ENCODE data around the gene SIGLEC11. TPM values are rescaled to one million over a fixed set of nuclear protein-coding genes. Genes with fewer than 3 reads are reported as not detected.
A peak's percentile ranks its signal among the peaks of the same experiment; 100 is the strongest.

Gene SIGLEC11
- polyA plus RNA-seq, 1 donor from 2014 or later = not detected

GRCh38 chr19:49929121-49929610 lies 31.8 kb downstream of the SIGLEC11 start, which contains the start of the genes ATF5 and NUP62:
TSS of gene ATF5 (plus strand) at chr19:49929205. CDS start at chr19:49930851, 1,646 bp downstream.
TSS of gene NUP62 (minus strand) at chr19:49929504. CDS start at chr19:49909807, 19,697 bp downstream.
- Histone ChIP-seq H3K9me2 (ENCODE audit: insufficient read depth, low read length) (no peaks in the 10 kb centered on the region), H3K9me3 (ENCODE audit: low read length) (no peaks in the 10 kb centered on the region), H3F3A (ENCODE audit: insufficient read depth, low read length, poor library complexity, severe bottlenecking) (no peaks in the 10 kb centered on the region), H3K27ac (ENCODE audit: low read length) (peak within 1 kb of the TSS; percentile 96), H3K4me3 (ENCODE audit: low read length) (peak within 1 kb of the TSS; percentile 92), H3K4me2 (ENCODE audit: low read length) (peak within 1 kb of the TSS; percentile 68), H3K9ac (ENCODE audit: low read length) (peak within 1 kb of the TSS; percentile 97), H3K36me3 (ENCODE audit: insufficient read depth, low read length) (no peaks in the 10 kb centered on the region), H2AFZ (ENCODE audit: low read depth, low read length) (peak within 1 kb of the TSS; percentile 59), H3K27me3 (ENCODE audit: insufficient read depth, low read depth, low read length) (no peaks in the 10 kb centered on the region), H4K20me1 (ENCODE audit: insufficient read depth) (no peaks in the 10 kb centered on the region), H3K79me2 (replicated peaks; ENCODE audit: insufficient read depth, low read length) (peaks cover 45% of the 10 kb centered on the region)
- TF ChIP-seq REST (IDR thresholded peaks at IDR 0.05; ENCODE audit: borderline replicate concordance) (peak; percentile 86), SMC3 (conservative IDR thresholded peaks at IDR 0.05; ENCODE audit: poor library complexity) (no peak), EP300 (conservative IDR thresholded peaks at IDR 0.05; ENCODE audit: poor library complexity, severe bottlenecking) (no peak), POLR2AphosphoS5 (IDR thresholded peaks at IDR 0.05) (peak; percentile 54)

- TF ChIP-seq EZH2 (IDR thresholded peaks at IDR 0.05; ENCODE audit: borderline replicate concordance, insufficient read depth, low read length, poor library complexity, severe bottlenecking) (no peak), REST (IDR thresholded peaks at IDR 0.05; ENCODE audit: borderline replicate concordance) (no peak), TAF1 (IDR thresholded peaks at IDR 0.05; ENCODE audit: low read depth) (no peak)
- no peaks in the 10 kb centered on the region for H4K20me1 ChIP-seq (ENCODE audit: insufficient read depth)
- no peak overlapping the region for H3K9ac ChIP-seq (ENCODE audit: low read length)
- peak overlapping the region; percentile 48 for H3K4me2 ChIP-seq (ENCODE audit: low read length)
- no peaks in the 10 kb centered on the region for H3K9me3 ChIP-seq (ENCODE audit: low read length)
- no peak overlapping the region for H3K27ac ChIP-seq (ENCODE audit: low read length)
- H3F3A ChIP-seq (ENCODE audit: insufficient read depth, low read length, poor library complexity, severe bottlenecking) = no peaks in the 10 kb centered on the region
- peaks cover 59% of the 10 kb centered on the region for H3K79me2 ChIP-seq (replicated peaks; ENCODE audit: insufficient read depth, low read length)
- no peaks in the 10 kb centered on the region for H3K27me3 ChIP-seq (ENCODE audit: insufficient read depth, low read depth, low read length)
- H3K9me2 ChIP-seq (ENCODE audit: insufficient read depth, low read length) = no peaks in the 10 kb centered on the region
- no peaks in the 10 kb centered on the region for H3K36me3 ChIP-seq (ENCODE audit: insufficient read depth, low read length)
- H3K4me3 ChIP-seq (ENCODE audit: low read length) = peak overlapping the region; percentile 92
- H2AFZ ChIP-seq (ENCODE audit: low read depth, low read length) = no peak overlapping the region
Observed at GRCh38 chr19:49927526-49928264, 33.3 kb downstream of the SIGLEC11 start.

All from neural cell (in vitro differentiated cells).